ENCODE measurements around the gene RPS24.
"Not testable (repeated sequence)": the region's sequence is repeated elsewhere in the genome, so short reads cannot be mapped to it uniquely, and the experiment has no call there.

The RPS24 gene

DNA sequence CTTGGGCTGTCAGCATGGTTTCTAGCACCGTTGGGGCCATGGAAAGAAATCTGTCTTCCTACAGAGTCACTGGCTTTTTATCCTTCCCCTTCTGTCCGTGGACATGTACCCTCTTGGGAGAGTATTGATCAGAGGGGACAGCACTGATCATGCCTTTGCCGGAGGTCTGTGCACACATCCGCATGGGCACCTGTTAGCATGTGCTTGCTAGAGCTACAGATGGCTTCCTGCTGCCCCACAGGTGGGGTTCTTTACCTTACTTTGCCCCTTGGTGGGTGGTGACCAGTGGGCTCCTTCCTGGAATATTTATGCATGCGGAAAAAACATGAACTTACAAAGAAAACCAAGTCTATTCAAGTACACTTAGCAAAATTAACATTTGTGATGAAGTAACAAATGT is 24.9 kb downstream of the RPS24 start:
- DNase-seq, result no peak

DNA sequence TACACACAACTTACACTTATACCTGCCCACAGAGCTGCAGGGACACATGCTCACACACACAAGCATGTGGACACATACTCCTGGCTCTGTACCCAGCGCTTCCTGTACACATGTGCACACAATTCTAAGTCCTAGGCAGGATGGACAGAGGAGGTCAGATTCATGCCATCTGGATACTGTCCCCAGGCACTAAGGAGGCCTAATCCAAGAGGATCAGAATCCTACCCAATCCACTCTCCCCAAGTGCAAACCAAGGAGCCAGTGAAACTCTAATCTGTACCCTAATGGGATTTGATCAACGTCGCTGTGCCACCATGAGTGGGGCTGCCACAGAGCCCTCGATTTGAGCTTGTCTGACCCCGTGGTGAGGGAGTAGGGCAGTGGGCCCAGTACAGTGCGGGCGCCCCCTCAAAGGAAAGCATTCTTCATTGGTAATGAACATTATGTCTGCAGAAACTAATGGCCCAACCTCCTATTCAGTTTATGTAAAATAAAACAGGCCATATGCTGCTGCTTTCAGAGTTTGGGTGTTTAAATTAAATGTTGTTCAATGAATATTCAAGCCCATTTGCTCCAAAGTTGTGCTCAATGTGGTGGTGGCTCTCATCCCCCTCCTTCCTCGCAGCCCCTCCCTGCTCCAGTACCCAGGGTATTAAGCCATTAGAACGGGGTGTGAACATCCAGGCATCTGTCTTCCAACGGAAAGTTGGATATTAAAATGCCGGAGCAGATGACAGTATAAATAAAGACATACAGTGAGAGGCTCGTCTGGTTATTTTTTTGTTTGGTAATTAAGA is 26.4 kb downstream of the RPS24 start:
- no peak for DNase-seq

- DNase-seq, result no peak
These were observed 28.6 kb downstream of the RPS24 start for GRCh38 chr10:78062296-78062695.

- DNase-seq, result no peak
These were observed 29.6 kb downstream of the RPS24 start for GRCh38 chr10:78063236-78063635.

DNA sequence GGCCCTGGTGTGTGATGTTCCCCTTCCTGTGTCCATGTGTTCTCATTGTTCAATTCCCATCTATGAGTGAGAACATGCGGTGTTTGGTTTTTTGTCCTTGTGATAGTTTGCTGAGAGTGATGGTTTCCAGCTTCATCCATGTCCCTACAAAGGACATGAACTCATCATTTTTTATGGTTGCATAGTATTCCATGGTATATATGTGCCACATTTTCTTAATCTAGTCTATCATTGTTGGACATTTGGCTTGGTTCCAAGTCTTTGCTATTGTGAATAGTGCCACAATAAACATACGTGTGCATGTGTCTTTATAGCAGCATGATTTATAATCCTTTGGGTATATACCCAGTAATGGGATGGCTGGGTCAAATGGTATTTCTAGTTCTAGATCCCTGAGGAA is 31.3 kb downstream of the RPS24 start:
- DNase-seq, result not testable (repeated sequence)

GRCh38 chr10:78065611-78066010 is 31.9 kb downstream of the RPS24 start:
- DNase-seq, result no peak

GRCh38 chr10:78066012-78066411 is 32.3 kb downstream of the RPS24 start:
- no peak for DNase-seq

GRCh38 chr10:78066728-78067430 is 33.2 kb downstream of the RPS24 start:
- DNase-seq, result no peak

- DNase-seq, result no peak
These were observed 35.5 kb downstream of the RPS24 start for GRCh38 chr10:78069151-78069550.

DNA sequence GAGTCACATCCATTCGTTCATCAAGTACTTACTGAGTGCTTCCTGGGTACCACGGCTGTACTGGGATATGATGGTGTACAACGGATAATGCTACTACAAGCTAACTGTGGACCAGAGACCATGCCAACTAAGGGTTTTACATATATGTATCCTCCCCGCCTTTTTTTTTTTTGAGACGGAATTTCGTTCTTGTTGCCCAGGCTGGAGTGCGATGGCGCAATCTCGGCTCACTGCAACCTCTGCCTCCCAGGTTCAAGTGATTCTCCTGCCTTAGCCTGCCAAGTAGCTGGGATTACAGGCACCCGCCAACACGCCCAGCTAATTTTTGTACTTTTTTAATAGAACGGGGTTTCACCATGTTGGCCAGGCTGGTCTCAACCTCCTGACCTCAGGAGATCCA is 36.4 kb downstream of the RPS24 start:
- not testable (repeated sequence) for DNase-seq

GRCh38 chr10:78070726-78071125 is 37.1 kb downstream of the RPS24 start:
- no peak for DNase-seq

DNA sequence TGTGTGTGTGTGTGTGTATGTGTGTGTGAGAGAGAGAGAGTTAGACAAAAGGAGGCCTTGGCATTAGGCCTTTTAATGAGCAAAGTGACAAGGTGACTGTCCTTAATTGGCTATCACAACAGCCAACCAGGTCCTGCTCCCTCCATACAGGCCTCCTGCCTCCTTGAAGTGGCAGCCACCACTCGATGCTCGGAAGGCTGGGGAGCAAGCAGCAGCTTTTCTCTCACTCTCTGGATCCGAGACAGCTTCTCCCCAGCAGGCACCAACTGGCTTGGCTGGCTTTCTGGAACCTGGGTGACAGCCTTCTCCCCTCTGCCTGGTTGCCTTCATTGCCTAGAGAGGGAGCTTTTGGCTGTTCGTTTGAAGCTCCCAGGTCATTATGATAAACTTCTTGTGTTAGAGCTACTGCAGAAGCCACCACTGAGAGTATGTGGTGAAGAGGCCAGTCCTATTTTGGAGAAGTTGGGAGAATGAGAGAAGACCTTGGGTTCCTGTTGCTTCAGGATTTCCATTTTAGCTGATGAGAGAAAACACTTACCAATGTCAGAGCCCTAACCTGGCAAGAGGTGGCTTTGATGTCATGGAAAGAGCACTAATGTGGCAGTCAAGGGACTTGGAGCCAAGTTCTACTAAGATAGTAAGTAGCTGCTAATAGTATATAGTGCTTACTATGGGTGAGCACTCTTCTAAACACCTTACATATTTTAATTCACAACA is 37.6 kb downstream of the RPS24 start:
- DNase-seq, result no peak

GRCh38 chr10:78071857-78072179 is 38.2 kb downstream of the RPS24 start:
- DNase-seq, result no peak

GRCh38 chr10:78072504-78072903 is 38.8 kb downstream of the RPS24 start:
- peak; percentile 17 for DNase-seq

- not testable (repeated sequence) for DNase-seq
These were observed 42.1 kb downstream of the RPS24 start for GRCh38 chr10:78075806-78076205.

- DNase-seq, result no peak
These were observed 45.1 kb downstream of the RPS24 start for GRCh38 chr10:78078539-78079330.

- DNase-seq, result no peak
These were observed 45.7 kb downstream of the RPS24 start for GRCh38 chr10:78079411-78079810.

GRCh38 chr10:78081292-78081691 is 47.6 kb downstream of the RPS24 start:
- DNase-seq, result no peak

- no peak for DNase-seq
These were observed 49.0 kb downstream of the RPS24 start for GRCh38 chr10:78082636-78083035.
